Ascending aorta (tissue), 2 donors: ENCODE data around the gene DPYD. TPM values are rescaled to one million over a fixed set of nuclear protein-coding genes. Genes with fewer than 3 reads are reported as not detected.

Source experiments
- DNase-seq, 2 donors: peaks; one replicate each; pipeline ENCODE4 v3.0.0-alpha.2; 2019; ENCODE audit warnings: low spot score in 2 of 2
- H3K27ac ChIP-seq, 2 donors: fragments of 200-600 bp; sonication (generic); one replicate each; pipeline ENCODE4 v1.5.1; 2016 to 2017; ENCODE audit warnings: mild to moderate bottlenecking in 1 of 2
- H3K27me3 ChIP-seq: fragments of 200-600 bp; sonication (generic); one replicate; pipeline ENCODE4 v1.5.1; 2017
- H3K36me3 ChIP-seq, 2 donors: fragments of 200-600 bp; sonication (generic); one replicate each; pipeline ENCODE4 v1.5.1; 2016
- H3K4me1 ChIP-seq, 2 donors: fragments of 200-600 bp; sonication (generic); one replicate each; pipeline ENCODE4 v1.5.1; 2016 to 2017; ENCODE audit warnings: mild to moderate bottlenecking in 1 of 2
- H3K4me3 ChIP-seq, 2 donors: fragments of 200-600 bp; sonication (generic); one replicate each; pipeline ENCODE4 v1.5.1; 2016 to 2017; ENCODE audit warnings: mild to moderate bottlenecking in 1 of 2
- H3K9me3 ChIP-seq, 2 donors: fragments of 200-600 bp; sonication (generic); one replicate each; pipeline ENCODE4 v1.5.1; 2016
- intact Hi-C: fragments of 100-400 bp; cut with DNase I; formaldehyde crosslinking; loops from one replicate; pipeline ENCODE4 v1.15.1; 2023
- total RNA-seq: library from RNA; depleted of rRNA; stranded (reverse); fragments of >200 nt; gene quantifications from one replicate; pipeline ENCODE4 v1.1.0, GENCODE V29; 2016
- TF ChIP-seq, protein P1 (sequence below), 3 experiments: fragments of 200-600 bp in 2 of 3; fragments of 450-650 bp in 1 of 3; sonication (generic) in 2 of 3; IDR thresholded peaks; one replicate each; pipeline ENCODE4 v1.5.1; 2016 to 2019; ENCODE audit warnings: antibody characterized with exemption in 3 of 3, mild to moderate bottlenecking in 1 of 3, moderate library complexity in 1 of 3

The DPYD gene
- total RNA-seq, 1 donor from 2014 or later: 22.9 TPM

DNA sequence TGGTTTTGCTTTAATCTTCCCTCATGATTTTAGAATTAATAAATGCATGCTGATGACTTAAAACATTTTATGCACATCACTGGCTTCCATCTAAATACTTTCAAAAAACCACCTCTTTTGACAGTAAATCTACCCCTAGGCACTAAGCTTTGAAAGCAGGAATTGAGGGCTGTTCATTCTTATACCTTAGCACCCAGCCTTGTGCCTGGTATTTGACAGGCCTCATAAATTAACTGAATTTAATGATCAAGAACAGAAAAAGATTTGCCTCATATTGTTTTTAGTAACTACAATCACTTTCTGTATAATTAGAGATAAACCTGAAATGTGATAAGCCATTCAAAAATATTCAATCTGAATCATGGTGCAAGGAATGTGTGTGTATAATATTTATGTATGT lies 108.8 kb downstream of the DPYD start:
- Histone ChIP-seq H3K9me3 (no peaks in the 10 kb centered on the region), H3K27me3 (no peaks in the 10 kb centered on the region), H3K36me3 (no peaks in the 10 kb centered on the region), H3K4me1 (no peaks in the 10 kb centered on the region), H3K27ac (no peak overlapping the region), H3K4me3 (no peak overlapping the region)
- TF ChIP-seq, protein P1, sequence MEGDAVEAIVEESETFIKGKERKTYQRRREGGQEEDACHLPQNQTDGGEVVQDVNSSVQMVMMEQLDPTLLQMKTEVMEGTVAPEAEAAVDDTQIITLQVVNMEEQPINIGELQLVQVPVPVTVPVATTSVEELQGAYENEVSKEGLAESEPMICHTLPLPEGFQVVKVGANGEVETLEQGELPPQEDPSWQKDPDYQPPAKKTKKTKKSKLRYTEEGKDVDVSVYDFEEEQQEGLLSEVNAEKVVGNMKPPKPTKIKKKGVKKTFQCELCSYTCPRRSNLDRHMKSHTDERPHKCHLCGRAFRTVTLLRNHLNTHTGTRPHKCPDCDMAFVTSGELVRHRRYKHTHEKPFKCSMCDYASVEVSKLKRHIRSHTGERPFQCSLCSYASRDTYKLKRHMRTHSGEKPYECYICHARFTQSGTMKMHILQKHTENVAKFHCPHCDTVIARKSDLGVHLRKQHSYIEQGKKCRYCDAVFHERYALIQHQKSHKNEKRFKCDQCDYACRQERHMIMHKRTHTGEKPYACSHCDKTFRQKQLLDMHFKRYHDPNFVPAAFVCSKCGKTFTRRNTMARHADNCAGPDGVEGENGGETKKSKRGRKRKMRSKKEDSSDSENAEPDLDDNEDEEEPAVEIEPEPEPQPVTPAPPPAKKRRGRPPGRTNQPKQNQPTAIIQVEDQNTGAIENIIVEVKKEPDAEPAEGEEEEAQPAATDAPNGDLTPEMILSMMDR (IDR thresholded peaks at IDR 0.05): no peak
- intact Hi-C loops: no loop called here
- DNase-seq: no peak

DNA sequence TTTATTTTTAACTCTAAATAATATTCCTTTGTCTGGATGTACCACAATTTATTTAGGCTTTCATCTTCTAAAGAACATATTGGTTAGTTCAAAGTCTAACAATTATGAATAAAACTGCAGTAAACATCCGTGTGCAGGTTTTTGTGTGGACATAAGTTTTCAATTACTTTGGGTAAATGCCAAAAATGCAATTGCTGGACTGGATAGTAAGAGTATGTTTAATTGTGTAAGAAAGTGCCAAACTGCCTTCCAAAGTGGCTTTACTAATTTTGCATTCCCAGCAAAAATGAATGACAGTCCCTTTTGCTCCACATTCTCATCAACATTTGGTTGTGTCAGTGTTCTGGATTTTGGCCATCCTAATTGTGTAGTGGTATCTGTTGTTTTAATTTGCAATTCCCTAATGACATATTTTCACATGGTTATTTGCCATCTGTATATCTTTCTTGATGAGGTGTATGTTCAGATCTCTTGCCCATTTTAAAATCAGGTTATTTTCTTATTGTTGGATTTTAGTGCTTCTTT lies 113.8 kb downstream of the DPYD start:
- H3K27me3 ChIP-seq: no peaks in the 10 kb centered on the region
- H3K36me3 ChIP-seq: no peaks in the 10 kb centered on the region
- H3K4me1 ChIP-seq: no peaks in the 10 kb centered on the region
- H3K4me3 ChIP-seq: no peak overlapping the region
- DNase-seq: no peak
- TF ChIP-seq, protein P1 (IDR thresholded peaks at IDR 0.05): no peak
- intact Hi-C loops: no loop called here
- no peaks in the 10 kb centered on the region for H3K9me3 ChIP-seq
- no peak overlapping the region for H3K27ac ChIP-seq

DNA sequence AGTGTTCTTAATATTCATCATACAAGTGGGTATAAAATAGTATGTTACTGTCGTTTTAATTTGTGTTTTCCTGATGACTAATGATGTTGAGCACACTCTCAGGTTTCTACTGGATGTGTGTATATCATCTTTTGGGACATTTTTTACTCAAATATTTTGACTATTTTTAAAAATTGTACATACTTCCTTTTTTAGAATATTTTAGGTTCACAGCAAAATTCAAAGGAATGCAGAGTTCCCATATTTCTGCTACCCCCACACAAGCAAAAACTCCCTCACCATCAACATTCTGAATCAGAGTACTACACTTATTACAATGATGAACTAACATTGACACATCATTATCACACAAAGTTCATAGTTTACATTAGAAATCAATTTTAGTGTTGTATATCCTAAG lies 114.5 kb downstream of the DPYD start:
- Histone ChIP-seq H3K4me1 (no peaks in the 10 kb centered on the region), H3K27ac (no peak overlapping the region), H3K27me3 (no peaks in the 10 kb centered on the region), H3K9me3 (no peaks in the 10 kb centered on the region), H3K36me3 (no peaks in the 10 kb centered on the region), H3K4me3 (no peak overlapping the region)
- intact Hi-C loops: no loop called here
- TF ChIP-seq, protein P1 (IDR thresholded peaks at IDR 0.05): no peak
- no peak for DNase-seq

DNA sequence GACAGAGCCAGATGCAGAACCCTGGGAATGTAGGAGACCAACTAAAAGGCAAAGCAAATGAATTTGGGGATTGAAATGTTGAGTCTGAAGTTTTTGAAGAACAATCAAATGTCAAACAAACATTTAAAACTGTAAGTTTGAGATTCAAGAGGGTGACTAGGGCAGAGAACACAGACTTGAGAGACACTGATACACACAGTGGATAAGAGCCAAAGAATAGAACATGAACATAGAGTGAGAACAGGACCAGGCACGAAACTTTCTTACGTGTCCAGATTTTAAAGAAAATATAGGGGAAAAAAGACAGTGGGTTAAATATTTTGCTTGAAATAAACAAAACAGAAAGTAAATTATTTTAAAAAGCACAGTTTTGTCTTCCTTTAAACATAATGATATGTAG lies 115.7 kb downstream of the DPYD start:
- intact Hi-C loops: no loop called here
- DNase-seq: no peak
- no peak overlapping the region for H3K27ac ChIP-seq
- no peaks in the 10 kb centered on the region for H3K36me3 ChIP-seq
- no peak overlapping the region for H3K4me3 ChIP-seq
- no peaks in the 10 kb centered on the region for H3K9me3 ChIP-seq
- TF ChIP-seq, protein P1 (IDR thresholded peaks at IDR 0.05): no peak
- H3K4me1 ChIP-seq: no peaks in the 10 kb centered on the region
- no peaks in the 10 kb centered on the region for H3K27me3 ChIP-seq

DNA sequence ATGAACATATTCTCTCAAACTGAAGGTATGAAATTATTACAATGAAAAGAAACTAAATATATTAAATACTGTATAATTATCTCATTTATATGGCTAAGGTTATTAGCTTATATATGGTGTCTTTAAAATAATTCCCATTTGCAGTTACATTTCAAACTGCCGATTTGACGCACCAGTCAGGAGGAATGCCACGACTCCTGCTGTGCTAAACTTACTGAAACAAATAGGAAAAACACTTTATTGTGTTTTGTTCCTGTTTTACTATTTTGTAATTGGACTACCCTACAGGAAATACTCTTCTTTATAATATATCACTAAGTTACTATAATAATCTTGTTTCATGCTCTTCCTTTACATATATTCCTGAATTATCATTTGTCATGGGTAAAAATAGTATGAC lies 117.8 kb downstream of the DPYD start:
- no peak overlapping the region for H3K27ac ChIP-seq

More for the DNA sequence above, 117.8 kb downstream of the DPYD start:
- no peaks in the 10 kb centered on the region for H3K36me3 ChIP-seq
- intact Hi-C loops: no loop called here
- no peaks in the 10 kb centered on the region for H3K9me3 ChIP-seq
- H3K4me3 ChIP-seq: no peak overlapping the region
- H3K27me3 ChIP-seq: no peaks in the 10 kb centered on the region
- no peaks in the 10 kb centered on the region for H3K4me1 ChIP-seq
- no peak for DNase-seq
- TF ChIP-seq, protein P1 (IDR thresholded peaks at IDR 0.05): no peak
